HepG2 (cell line): ENCODE results near the gene ALDH18A1. TPM values are rescaled to one million over a fixed set of nuclear protein-coding genes. Genes with fewer than 3 reads are reported as not detected.

Source experiments
- ARNT2 ChIP-seq: sonication (generic); formaldehyde crosslinking; IDR thresholded peaks from 2 replicates; pipeline ENCODE4 v1.8.0; 2022; ENCODE audit warnings: mild to moderate bottlenecking, low read depth, missing genetic modification reagents, moderate library complexity
- GATAD1 ChIP-seq: IDR thresholded peaks from 2 replicates; pipeline ENCODE4 v1.6.1; 2016; ENCODE audit warnings: missing genetic modification reagents, missing compliant biosample characterization
- GZF1 ChIP-seq: sonication (generic); formaldehyde crosslinking; IDR thresholded peaks from 2 replicates; pipeline ENCODE4 v1.5.1; 2020; ENCODE audit warnings: mild to moderate bottlenecking, missing genetic modification reagents
- NFYC ChIP-seq: IDR thresholded peaks from 2 replicates; pipeline ENCODE4 v1.6.1; 2016; ENCODE audit warnings: missing genetic modification reagents, missing compliant biosample characterization
- PAX8 ChIP-seq: sonication (generic); formaldehyde crosslinking; IDR thresholded peaks from 2 replicates; pipeline ENCODE4 v1.8.0; 2022; ENCODE audit warnings: mild to moderate bottlenecking, missing genetic modification reagents, borderline replicate concordance
- PCBP1 ChIP-seq: fragments of 200-400 bp; formaldehyde crosslinking; IDR thresholded peaks from 2 replicates; pipeline ENCODE4 v1.6.1; 2017; ENCODE audit warnings: mild to moderate bottlenecking, low read depth, low read length, borderline replicate concordance
- RARA ChIP-seq: IDR thresholded peaks from 2 replicates; pipeline ENCODE4 v1.6.1; 2016; ENCODE audit warnings: missing genetic modification reagents, missing compliant biosample characterization
- RXRB ChIP-seq: IDR thresholded peaks from 2 replicates; pipeline ENCODE4 v1.6.1; 2016; ENCODE audit warnings: borderline replicate concordance, missing genetic modification reagents, missing compliant biosample characterization
- ZNF101 ChIP-seq: sonication (generic); formaldehyde crosslinking; IDR thresholded peaks from 2 replicates; pipeline ENCODE4 v1.4.0; 2020; ENCODE audit warnings: mild to moderate bottlenecking, low read depth, missing genetic modification reagents, borderline replicate concordance
- ZNF598 ChIP-seq: sonication (generic); formaldehyde crosslinking; IDR thresholded peaks from 2 replicates; pipeline ENCODE4 v1.5.1; 2020; ENCODE audit warnings: mild to moderate bottlenecking, missing genetic modification reagents, borderline replicate concordance
- ZNF724P ChIP-seq: sonication (generic); formaldehyde crosslinking; IDR thresholded peaks from 2 replicates; pipeline ENCODE4 v1.8.0; 2022; ENCODE audit warnings: missing genetic modification reagents, borderline replicate concordance
- polyA plus RNA-seq, 8 experiments: library from polyadenylated mRNA; depleted of rRNA in 3 of 8; stranded (reverse) in 7 of 8; unstranded in 1 of 8; fragments of >200 nt; fragmentation: Illumina TruSeq in 4 of 8; extraction: Trizol in 4 of 8; gene quantifications; 2 replicates each; pipeline versions ENCODE4 v1.2.1 to v1.2.3, GENCODE V29; 2011 to 2016; ENCODE audit warnings: low read depth in 4 of 8, missing spikeins in 1 of 8, mixed read lengths in 1 of 8; ENCODE audit not compliant: insufficient read depth in 1 of 8
- total RNA-seq, 5 experiments: library from RNA; depleted of rRNA; stranded (reverse); fragments of >200 nt; fragmentation: Illumina TruSeq; extraction: Trizol; gene quantifications; 2 replicates each; pipeline ENCODE4 v1.2.3, GENCODE V29; 2016; ENCODE audit warnings: low read depth in 1 of 5
- TF ChIP-seq, protein P1 (sequence below): sonication (generic); formaldehyde crosslinking; IDR thresholded peaks from 2 replicates; pipeline ENCODE4 v1.4.0; 2020; ENCODE audit warnings: missing genetic modification reagents, borderline replicate concordance
- TF ChIP-seq, protein P2 (sequence below): IDR thresholded peaks from 2 replicates; pipeline ENCODE4 v1.6.1; 2016; ENCODE audit warnings: low read depth, missing genetic modification reagents, missing compliant biosample characterization
- TF ChIP-seq, protein P3 (sequence below): sonication (generic); formaldehyde crosslinking; IDR thresholded peaks from 2 replicates; pipeline ENCODE4 v1.4.0; 2020; ENCODE audit warnings: missing genetic modification reagents, mild to moderate bottlenecking, borderline replicate concordance
- TF ChIP-seq, protein P4 (sequence below): IDR thresholded peaks from 2 replicates; pipeline ENCODE4 v1.4.0; 2020; ENCODE audit warnings: mild to moderate bottlenecking, missing genetic modification reagents

The ALDH18A1 gene
- total and polyA plus RNA-seq, 2 of the 13 experiments (the other 11 are each of a cell fraction or from before 2014, with no cell fraction given) = 180 to 263 TPM

DNA sequence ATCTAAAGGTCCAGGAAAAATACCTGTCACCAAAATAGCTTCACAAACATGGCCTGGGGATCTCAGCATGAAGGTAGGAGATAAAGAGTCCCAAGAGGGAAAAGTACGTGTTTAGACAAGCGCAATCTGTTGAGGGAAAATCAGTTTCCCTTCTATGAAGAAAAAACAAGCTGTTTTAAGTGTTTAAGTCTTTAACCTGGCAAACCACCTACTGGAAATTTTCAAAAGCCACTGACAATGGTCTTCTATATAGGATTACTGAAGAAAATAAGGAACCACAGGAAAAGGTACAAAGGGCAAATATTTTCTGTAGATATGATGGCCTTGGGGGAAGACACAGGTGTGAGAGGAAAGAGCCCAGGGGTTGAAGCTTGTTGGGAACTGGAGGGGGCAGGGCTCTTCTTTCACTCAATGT lies 21.2 kb downstream of the ALDH18A1 start (continued):
- TF ChIP-seq, protein P1, sequence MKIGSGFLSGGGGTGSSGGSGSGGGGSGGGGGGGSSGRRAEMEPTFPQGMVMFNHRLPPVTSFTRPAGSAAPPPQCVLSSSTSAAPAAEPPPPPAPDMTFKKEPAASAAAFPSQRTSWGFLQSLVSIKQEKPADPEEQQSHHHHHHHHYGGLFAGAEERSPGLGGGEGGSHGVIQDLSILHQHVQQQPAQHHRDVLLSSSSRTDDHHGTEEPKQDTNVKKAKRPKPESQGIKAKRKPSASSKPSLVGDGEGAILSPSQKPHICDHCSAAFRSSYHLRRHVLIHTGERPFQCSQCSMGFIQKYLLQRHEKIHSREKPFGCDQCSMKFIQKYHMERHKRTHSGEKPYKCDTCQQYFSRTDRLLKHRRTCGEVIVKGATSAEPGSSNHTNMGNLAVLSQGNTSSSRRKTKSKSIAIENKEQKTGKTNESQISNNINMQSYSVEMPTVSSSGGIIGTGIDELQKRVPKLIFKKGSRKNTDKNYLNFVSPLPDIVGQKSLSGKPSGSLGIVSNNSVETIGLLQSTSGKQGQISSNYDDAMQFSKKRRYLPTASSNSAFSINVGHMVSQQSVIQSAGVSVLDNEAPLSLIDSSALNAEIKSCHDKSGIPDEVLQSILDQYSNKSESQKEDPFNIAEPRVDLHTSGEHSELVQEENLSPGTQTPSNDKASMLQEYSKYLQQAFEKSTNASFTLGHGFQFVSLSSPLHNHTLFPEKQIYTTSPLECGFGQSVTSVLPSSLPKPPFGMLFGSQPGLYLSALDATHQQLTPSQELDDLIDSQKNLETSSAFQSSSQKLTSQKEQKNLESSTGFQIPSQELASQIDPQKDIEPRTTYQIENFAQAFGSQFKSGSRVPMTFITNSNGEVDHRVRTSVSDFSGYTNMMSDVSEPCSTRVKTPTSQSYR = peak; percentile 92
- TF ChIP-seq, protein P2, sequence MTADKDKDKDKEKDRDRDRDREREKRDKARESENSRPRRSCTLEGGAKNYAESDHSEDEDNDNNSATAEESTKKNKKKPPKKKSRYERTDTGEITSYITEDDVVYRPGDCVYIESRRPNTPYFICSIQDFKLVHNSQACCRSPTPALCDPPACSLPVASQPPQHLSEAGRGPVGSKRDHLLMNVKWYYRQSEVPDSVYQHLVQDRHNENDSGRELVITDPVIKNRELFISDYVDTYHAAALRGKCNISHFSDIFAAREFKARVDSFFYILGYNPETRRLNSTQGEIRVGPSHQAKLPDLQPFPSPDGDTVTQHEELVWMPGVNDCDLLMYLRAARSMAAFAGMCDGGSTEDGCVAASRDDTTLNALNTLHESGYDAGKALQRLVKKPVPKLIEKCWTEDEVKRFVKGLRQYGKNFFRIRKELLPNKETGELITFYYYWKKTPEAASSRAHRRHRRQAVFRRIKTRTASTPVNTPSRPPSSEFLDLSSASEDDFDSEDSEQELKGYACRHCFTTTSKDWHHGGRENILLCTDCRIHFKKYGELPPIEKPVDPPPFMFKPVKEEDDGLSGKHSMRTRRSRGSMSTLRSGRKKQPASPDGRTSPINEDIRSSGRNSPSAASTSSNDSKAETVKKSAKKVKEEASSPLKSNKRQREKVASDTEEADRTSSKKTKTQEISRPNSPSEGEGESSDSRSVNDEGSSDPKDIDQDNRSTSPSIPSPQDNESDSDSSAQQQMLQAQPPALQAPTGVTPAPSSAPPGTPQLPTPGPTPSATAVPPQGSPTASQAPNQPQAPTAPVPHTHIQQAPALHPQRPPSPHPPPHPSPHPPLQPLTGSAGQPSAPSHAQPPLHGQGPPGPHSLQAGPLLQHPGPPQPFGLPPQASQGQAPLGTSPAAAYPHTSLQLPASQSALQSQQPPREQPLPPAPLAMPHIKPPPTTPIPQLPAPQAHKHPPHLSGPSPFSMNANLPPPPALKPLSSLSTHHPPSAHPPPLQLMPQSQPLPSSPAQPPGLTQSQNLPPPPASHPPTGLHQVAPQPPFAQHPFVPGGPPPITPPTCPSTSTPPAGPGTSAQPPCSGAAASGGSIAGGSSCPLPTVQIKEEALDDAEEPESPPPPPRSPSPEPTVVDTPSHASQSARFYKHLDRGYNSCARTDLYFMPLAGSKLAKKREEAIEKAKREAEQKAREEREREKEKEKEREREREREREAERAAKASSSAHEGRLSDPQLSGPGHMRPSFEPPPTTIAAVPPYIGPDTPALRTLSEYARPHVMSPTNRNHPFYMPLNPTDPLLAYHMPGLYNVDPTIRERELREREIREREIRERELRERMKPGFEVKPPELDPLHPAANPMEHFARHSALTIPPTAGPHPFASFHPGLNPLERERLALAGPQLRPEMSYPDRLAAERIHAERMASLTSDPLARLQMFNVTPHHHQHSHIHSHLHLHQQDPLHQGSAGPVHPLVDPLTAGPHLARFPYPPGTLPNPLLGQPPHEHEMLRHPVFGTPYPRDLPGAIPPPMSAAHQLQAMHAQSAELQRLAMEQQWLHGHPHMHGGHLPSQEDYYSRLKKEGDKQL (CRISPR knock-in tag) = peak; percentile 58
- TF ChIP-seq, protein P3, sequence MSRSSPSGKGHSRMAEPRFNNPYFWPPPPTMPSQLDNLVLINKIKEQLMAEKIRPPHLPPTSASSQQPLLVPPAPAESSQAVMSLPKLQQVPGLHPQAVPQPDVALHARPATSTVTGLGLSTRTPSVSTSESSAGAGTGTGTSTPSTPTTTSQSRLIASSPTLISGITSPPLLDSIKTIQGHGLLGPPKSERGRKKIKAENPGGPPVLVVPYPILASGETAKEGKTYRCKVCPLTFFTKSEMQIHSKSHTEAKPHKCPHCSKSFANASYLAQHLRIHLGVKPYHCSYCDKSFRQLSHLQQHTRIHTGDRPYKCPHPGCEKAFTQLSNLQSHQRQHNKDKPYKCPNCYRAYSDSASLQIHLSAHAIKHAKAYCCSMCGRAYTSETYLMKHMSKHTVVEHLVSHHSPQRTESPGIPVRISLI (CRISPR knock-in tag) = peak; percentile 45; the same call in 1 of the 2 replicates
- TF ChIP-seq ARNT2 (no peak), ZNF101 (no peak), PCBP1 (no peak), RXRB (peak; percentile 75; the same call in 1 of the 2 replicates), ZNF598 (CRISPR knock-in tag) (no peak), GZF1 (no peak), NFYC (CRISPR knock-in tag) (peak; percentile 9; the same call in 1 of the 2 replicates), ZNF724P (CRISPR knock-in tag) (no peak), RARA (CRISPR knock-in tag) (peak; percentile 65), PAX8 (CRISPR knock-in tag) (no peak), GATAD1 (CRISPR knock-in tag) (0 out of 2 replicates have a peak, but pooled peaks have one; percentile 30)
- TF ChIP-seq, protein P4, sequence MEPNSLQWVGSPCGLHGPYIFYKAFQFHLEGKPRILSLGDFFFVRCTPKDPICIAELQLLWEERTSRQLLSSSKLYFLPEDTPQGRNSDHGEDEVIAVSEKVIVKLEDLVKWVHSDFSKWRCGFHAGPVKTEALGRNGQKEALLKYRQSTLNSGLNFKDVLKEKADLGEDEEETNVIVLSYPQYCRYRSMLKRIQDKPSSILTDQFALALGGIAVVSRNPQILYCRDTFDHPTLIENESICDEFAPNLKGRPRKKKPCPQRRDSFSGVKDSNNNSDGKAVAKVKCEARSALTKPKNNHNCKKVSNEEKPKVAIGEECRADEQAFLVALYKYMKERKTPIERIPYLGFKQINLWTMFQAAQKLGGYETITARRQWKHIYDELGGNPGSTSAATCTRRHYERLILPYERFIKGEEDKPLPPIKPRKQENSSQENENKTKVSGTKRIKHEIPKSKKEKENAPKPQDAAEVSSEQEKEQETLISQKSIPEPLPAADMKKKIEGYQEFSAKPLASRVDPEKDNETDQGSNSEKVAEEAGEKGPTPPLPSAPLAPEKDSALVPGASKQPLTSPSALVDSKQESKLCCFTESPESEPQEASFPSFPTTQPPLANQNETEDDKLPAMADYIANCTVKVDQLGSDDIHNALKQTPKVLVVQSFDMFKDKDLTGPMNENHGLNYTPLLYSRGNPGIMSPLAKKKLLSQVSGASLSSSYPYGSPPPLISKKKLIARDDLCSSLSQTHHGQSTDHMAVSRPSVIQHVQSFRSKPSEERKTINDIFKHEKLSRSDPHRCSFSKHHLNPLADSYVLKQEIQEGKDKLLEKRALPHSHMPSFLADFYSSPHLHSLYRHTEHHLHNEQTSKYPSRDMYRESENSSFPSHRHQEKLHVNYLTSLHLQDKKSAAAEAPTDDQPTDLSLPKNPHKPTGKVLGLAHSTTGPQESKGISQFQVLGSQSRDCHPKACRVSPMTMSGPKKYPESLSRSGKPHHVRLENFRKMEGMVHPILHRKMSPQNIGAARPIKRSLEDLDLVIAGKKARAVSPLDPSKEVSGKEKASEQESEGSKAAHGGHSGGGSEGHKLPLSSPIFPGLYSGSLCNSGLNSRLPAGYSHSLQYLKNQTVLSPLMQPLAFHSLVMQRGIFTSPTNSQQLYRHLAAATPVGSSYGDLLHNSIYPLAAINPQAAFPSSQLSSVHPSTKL (CRISPR knock-in tag) = peak; percentile 94
